Prostate gland (tissue), 2 donors: ENCODE measurements around the gene SMO. TPM values are rescaled to one million over a fixed set of nuclear protein-coding genes. Genes with fewer than 3 reads are reported as not detected.

Experiments used
- DNase-seq: peaks from one replicate; pipeline ENCODE4 v3.0.0-alpha.2; 2019; ENCODE audit warnings: low spot score
- H3K27ac ChIP-seq, 2 donors: fragments of 200-600 bp; sonication (generic); 2 replicates each; pipeline ENCODE4 v1.5.1; 2017 to 2019
- H3K27me3 ChIP-seq: fragments of 200-600 bp; sonication (generic); replicated peaks from 2 replicates; pipeline ENCODE4 v1.5.1; 2019; ENCODE audit not compliant: insufficient read depth
- H3K36me3 ChIP-seq, 2 donors: fragments of 200-600 bp; sonication (generic); 1 replicate in 1 of 2; 2 replicates in 1 of 2; pipeline versions ENCODE4 v1.5.1 to v1.8.1; 2017 to 2019
- H3K4me1 ChIP-seq: fragments of 200-600 bp; sonication (generic); replicated peaks from 2 replicates; pipeline ENCODE4 v1.5.1; 2019
- H3K4me3 ChIP-seq, 2 donors: fragments of 200-600 bp; sonication (generic); 2 replicates each; pipeline ENCODE4 v1.5.1; 2017 to 2019
- H3K9me3 ChIP-seq: fragments of 200-600 bp; sonication (generic); 2 replicates; pipeline ENCODE4 v1.5.1; 2017
- POLR2A ChIP-seq: fragments of 450-650 bp; IDR thresholded peaks from one replicate; pipeline ENCODE4 v1.6.1; 2016; ENCODE audit warnings: antibody characterized with exemption, mild to moderate bottlenecking
- POLR2AphosphoS5 ChIP-seq: sonication (generic); formaldehyde crosslinking; IDR thresholded peaks from one replicate; pipeline ENCODE4 v1.6.1; 2017; ENCODE audit warnings: antibody characterized with exemption
- WGBS: methylation state at CpG from one replicate; pipeline ENCODE4 v1.1.5; 2018; 5-methylcytosine and 5-hydroxymethylcytosine counted together
- intact Hi-C: fragments of 100-400 bp; cut with DNase I; formaldehyde crosslinking; loops from one replicate; pipeline ENCODE4 v1.14.2; 2022
- small RNA-seq, 2 donors: library from RNA; depleted of rRNA; stranded (forward); fragments of <200 nt; gene quantifications; one replicate each; pipeline ENCODE3, GENCODE V24; 2016
- total RNA-seq, 2 donors: library from RNA; depleted of rRNA; stranded (reverse); fragments of >200 nt; gene quantifications; one replicate each; pipeline ENCODE4 v1.1.0, GENCODE V29; 2016
- TF ChIP-seq, protein P1 (sequence below), 4 experiments: fragments of 200-600 bp in 2 of 4; fragments of 450-650 bp in 2 of 4; sonication (generic) in 2 of 4; IDR thresholded peaks; 1 replicate in 3 of 4; 2 replicates in 1 of 4; pipeline ENCODE4 v1.5.1; 2016 to 2019; ENCODE audit warnings: antibody characterized with exemption in 4 of 4, mild to moderate bottlenecking in 2 of 4, moderate library complexity in 2 of 4

SMO gene
- total RNA-seq, 2 donors from 2014 or later, result 23.2 to 32.9 TPM

DNA sequence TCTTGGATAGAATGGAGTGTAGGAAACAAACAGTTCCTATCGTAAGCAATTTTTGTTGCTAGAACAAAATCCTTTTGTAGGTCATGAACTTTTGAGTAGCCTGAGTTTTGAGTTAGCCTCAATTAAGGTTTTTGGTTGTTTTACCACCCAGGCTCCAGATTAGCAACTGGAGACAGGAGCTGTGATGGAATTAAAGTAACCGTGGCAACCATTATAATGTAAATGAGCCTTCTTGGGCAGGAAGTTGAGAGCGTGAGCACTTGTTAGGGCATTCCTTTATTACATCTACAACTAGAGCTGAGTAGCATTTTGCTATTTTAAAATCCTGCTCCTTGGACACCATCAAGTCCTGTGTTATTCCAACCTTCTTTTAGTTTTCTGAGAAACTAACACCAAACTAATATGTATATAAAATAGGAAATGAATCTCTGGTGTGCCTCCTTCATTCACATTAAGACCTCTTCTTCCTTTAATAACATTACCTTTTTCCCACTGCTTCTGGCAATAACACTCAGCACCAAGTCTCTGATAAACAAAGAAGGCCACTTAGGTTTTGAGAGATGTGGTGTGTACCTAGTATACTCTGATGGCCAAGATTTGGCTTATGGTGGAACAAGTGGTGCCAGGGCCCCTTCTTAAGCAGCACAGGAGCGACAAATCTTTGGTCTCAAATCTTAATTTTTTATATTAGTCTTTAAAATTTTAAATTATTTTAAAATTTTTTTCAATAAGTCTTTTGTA, 70.4 kb downstream of the SMO start:
- intact Hi-C loops, result no loop called here
- H3K27ac ChIP-seq, result no peak overlapping the region
- TF ChIP-seq POLR2AphosphoS5 (no peak), POLR2A (no peak)
- TF ChIP-seq, protein P1, sequence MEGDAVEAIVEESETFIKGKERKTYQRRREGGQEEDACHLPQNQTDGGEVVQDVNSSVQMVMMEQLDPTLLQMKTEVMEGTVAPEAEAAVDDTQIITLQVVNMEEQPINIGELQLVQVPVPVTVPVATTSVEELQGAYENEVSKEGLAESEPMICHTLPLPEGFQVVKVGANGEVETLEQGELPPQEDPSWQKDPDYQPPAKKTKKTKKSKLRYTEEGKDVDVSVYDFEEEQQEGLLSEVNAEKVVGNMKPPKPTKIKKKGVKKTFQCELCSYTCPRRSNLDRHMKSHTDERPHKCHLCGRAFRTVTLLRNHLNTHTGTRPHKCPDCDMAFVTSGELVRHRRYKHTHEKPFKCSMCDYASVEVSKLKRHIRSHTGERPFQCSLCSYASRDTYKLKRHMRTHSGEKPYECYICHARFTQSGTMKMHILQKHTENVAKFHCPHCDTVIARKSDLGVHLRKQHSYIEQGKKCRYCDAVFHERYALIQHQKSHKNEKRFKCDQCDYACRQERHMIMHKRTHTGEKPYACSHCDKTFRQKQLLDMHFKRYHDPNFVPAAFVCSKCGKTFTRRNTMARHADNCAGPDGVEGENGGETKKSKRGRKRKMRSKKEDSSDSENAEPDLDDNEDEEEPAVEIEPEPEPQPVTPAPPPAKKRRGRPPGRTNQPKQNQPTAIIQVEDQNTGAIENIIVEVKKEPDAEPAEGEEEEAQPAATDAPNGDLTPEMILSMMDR (IDR thresholded peaks at IDR 0.05), result no peak
- H3K4me1 ChIP-seq, result no peaks in the 10 kb centered on the region
- H3K36me3 ChIP-seq, result no peaks in the 10 kb centered on the region
- no peaks in the 10 kb centered on the region for H3K27me3 ChIP-seq
- no peak for DNase-seq
- H3K4me3 ChIP-seq, result no peak overlapping the region
- H3K9me3 ChIP-seq, result no peaks in the 10 kb centered on the region
- 69% methylated on average over 4 of the region's 4 CpGs for WGBS

DNA sequence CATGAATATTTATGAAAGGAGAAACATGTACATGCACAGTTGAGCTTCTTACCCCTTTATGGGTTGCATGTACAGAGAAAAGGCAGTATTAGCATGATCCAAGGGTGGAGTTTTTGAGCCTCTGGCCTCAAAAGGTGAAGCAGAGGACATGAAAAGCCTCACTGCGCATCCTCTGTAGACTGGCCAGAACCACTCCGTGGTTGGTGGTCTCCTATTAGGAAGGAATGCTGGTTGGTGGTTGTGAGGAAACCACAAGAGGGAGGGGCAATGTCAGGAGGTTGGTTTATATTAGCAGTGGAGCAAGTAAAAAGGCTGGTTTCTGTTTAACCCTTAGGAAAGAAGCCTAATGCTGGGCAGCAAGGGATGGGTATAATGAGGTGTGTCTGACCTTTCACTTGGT, 73.9 kb downstream of the SMO start:
- Histone ChIP-seq H3K27ac (no peak overlapping the region), H3K36me3 (no peaks in the 10 kb centered on the region), H3K4me1 (no peaks in the 10 kb centered on the region), H3K4me3 (no peak overlapping the region), H3K9me3 (no peaks in the 10 kb centered on the region), H3K27me3 (no peaks in the 10 kb centered on the region)
- WGBS, result 77% methylated on average over 2 of the region's 2 CpGs
- intact Hi-C loops, result no loop called here
- TF ChIP-seq POLR2A, result no peak
- TF ChIP-seq, protein P1 (IDR thresholded peaks at IDR 0.05), result no peak
- no peak for TF ChIP-seq POLR2AphosphoS5
- no peak for DNase-seq

Small RNA genes within 50 kb of the gene (small RNA-seq; reads per million reads assigned to genes)
- gene RNY1P11, result 0 reads per million in 2 donors

Other genes starting within 250 kb of the SMO start
- gene TNPO3, start 133.5 kb upstream of the SMO start, total RNA-seq, result 10 to 100 TPM; 32.2 to 42.3 TPM
- gene TSPAN33, start 43.9 kb upstream of the SMO start, total RNA-seq, result 10 to 100 TPM in 1 of 2 donors, 1 to 10 TPM in 1; 8.4 to 47.7 TPM
- gene AHCYL2, start 36.4 kb downstream of the SMO start, total RNA-seq, result 10 to 100 TPM; 15.2 to 38.3 TPM
- gene STRIP2, start 245.8 kb downstream of the SMO start, total RNA-seq, result 1 to 10 TPM; 1.1 to 5.5 TPM